ENCODE measurements around the gene LSMEM2. TPM values are rescaled to one million over a fixed set of nuclear protein-coding genes. Genes with fewer than 3 reads are reported as not detected.

Gene LSMEM2
- polyA plus RNA-seq, 1 donor (not counting 4 experiments of a cell fraction or from before 2014, with no cell fraction given): not detected

- Histone ChIP-seq H2AFZ (ENCODE audit: control insufficient read depth, low read length) (no peak overlapping the region), H3K27ac (ENCODE audit: control insufficient read depth, insufficient read depth, low read length) (peak overlapping the region; percentile 40), H4K20me1 (ENCODE audit: control insufficient read depth, extremely low read depth, insufficient read depth, low read length) (no peaks in the 10 kb centered on the region), H3K4me2 (ENCODE audit: control insufficient read depth, extremely low read depth, insufficient read depth, low read depth, low read length) (no peak overlapping the region), H3K9me1 (ENCODE audit: control insufficient read depth, extremely low read depth, insufficient read depth, low read length) (peaks cover 7% of the 10 kb centered on the region), H3K4me3 (ENCODE audit: control insufficient read depth in 2 of 3, extremely low read depth in 1 of 3, insufficient read depth in 2 of 3, low read depth in 1 of 3, low read length in 3 of 3) (no peak overlapping the region), H3K79me2 (ENCODE audit: control insufficient read depth, insufficient read depth, low read length) (peaks cover 35% of the 10 kb centered on the region), H3K36me3 (ENCODE audit: control insufficient read depth in 2 of 2, extremely low read depth in 1 of 2, insufficient read depth in 2 of 2, low read length in 2 of 2) (peaks cover 12 to 25% of the 10 kb centered on the region in 2 experiments), H3K27me3 (ENCODE audit: control insufficient read depth, extremely low read depth, insufficient read depth, low read length) (no peaks in the 10 kb centered on the region), H3K9ac (ENCODE audit: control insufficient read depth, extremely low read depth, insufficient read depth, low read length) (peak overlapping the region; percentile 71), H3K4me1 (ENCODE audit: control insufficient read depth, extremely low read depth, insufficient read depth, low read length) (peaks cover 47% of the 10 kb centered on the region), H3K9me3 (ENCODE audit: control insufficient read depth, low read depth, low read length) (no peaks in the 10 kb centered on the region)
- TF ChIP-seq CTCF (optimal IDR thresholded peaks at IDR 0.05 in 1 of 3, IDR thresholded peaks at IDR 0.05 in 1 of 3, conservative IDR thresholded peaks at IDR 0.05 in 1 of 3; ENCODE audit: extremely low read depth in 1 of 3, insufficient read depth in 2 of 3, low read length in 3 of 3): no peak
- TF ChIP-seq EZH2 (IDR thresholded peaks at IDR 0.05; ENCODE audit: low read length): no peak
- dilution Hi-C loops (cut with MboI; ENCODE audit: extremely low pct_ligation_motif_present, low sequenced_read_pairs): no loop called here
- FAIRE-seq (no peak), DNase-seq (ENCODE audit: low read depth, low spot score) (no peak)
These were observed 39.3 kb downstream of the LSMEM2 start for GRCh38 chr3:50318163-50318562.

GRCh38 chr3:50318615-50319014 lies 39.7 kb downstream of the LSMEM2 start:
- Histone ChIP-seq H3K79me2 (ENCODE audit: control insufficient read depth, insufficient read depth, low read length) (peaks cover 35% of the 10 kb centered on the region), H3K9me1 (ENCODE audit: control insufficient read depth, extremely low read depth, insufficient read depth, low read length) (peaks cover 7% of the 10 kb centered on the region), H2AFZ (ENCODE audit: control insufficient read depth, low read length) (no peak overlapping the region), H3K27me3 (ENCODE audit: control insufficient read depth, extremely low read depth, insufficient read depth, low read length) (no peaks in the 10 kb centered on the region), H3K9me3 (ENCODE audit: control insufficient read depth, low read depth, low read length) (no peaks in the 10 kb centered on the region), H3K36me3 (ENCODE audit: control insufficient read depth in 2 of 2, extremely low read depth in 1 of 2, insufficient read depth in 2 of 2, low read length in 2 of 2) (peaks cover 12 to 25% of the 10 kb centered on the region in 2 experiments), H3K4me1 (ENCODE audit: control insufficient read depth, extremely low read depth, insufficient read depth, low read length) (peaks cover 45% of the 10 kb centered on the region), H4K20me1 (ENCODE audit: control insufficient read depth, extremely low read depth, insufficient read depth, low read length) (no peaks in the 10 kb centered on the region), H3K27ac (ENCODE audit: control insufficient read depth, insufficient read depth, low read length) (no peak overlapping the region), H3K4me3 (ENCODE audit: control insufficient read depth in 2 of 3, extremely low read depth in 1 of 3, insufficient read depth in 2 of 3, low read depth in 1 of 3, low read length in 3 of 3) (no peak overlapping the region), H3K4me2 (ENCODE audit: control insufficient read depth, extremely low read depth, insufficient read depth, low read depth, low read length) (no peak overlapping the region), H3K9ac (ENCODE audit: control insufficient read depth, extremely low read depth, insufficient read depth, low read length) (no peak overlapping the region)
- dilution Hi-C loops (cut with MboI; ENCODE audit: extremely low pct_ligation_motif_present, low sequenced_read_pairs): no loop called here
- TF ChIP-seq CTCF (optimal IDR thresholded peaks at IDR 0.05 in 1 of 3, IDR thresholded peaks at IDR 0.05 in 1 of 3, conservative IDR thresholded peaks at IDR 0.05 in 1 of 3; ENCODE audit: extremely low read depth in 1 of 3, insufficient read depth in 2 of 3, low read length in 3 of 3) (no peak), EZH2 (IDR thresholded peaks at IDR 0.05; ENCODE audit: low read length) (no peak)
- FAIRE-seq (no peak), DNase-seq (ENCODE audit: low read depth, low spot score) (no peak)

Data from keratinocyte (primary cell).